Stimulated activated CD4-positive, alpha-beta T cell treated with anti-CD3 and anti-CD28 coated beads, Interleukin-2, amount 100 ng/mL, for 4 hours (primary cell): Measurements from ENCODE around the gene USP37.
A peak's percentile ranks its signal among the peaks of the same experiment; 100 is the strongest.
"Not testable (repeated sequence)": the region's sequence is repeated elsewhere in the genome, so short reads cannot be mapped to it uniquely, and the experiment has no call there.

Experiments used
- DNase-seq: peaks from one replicate; pipeline ENCODE4 v3.0.0-alpha.2; 2020; ENCODE audit warnings: low read depth

Gene USP37

DNA sequence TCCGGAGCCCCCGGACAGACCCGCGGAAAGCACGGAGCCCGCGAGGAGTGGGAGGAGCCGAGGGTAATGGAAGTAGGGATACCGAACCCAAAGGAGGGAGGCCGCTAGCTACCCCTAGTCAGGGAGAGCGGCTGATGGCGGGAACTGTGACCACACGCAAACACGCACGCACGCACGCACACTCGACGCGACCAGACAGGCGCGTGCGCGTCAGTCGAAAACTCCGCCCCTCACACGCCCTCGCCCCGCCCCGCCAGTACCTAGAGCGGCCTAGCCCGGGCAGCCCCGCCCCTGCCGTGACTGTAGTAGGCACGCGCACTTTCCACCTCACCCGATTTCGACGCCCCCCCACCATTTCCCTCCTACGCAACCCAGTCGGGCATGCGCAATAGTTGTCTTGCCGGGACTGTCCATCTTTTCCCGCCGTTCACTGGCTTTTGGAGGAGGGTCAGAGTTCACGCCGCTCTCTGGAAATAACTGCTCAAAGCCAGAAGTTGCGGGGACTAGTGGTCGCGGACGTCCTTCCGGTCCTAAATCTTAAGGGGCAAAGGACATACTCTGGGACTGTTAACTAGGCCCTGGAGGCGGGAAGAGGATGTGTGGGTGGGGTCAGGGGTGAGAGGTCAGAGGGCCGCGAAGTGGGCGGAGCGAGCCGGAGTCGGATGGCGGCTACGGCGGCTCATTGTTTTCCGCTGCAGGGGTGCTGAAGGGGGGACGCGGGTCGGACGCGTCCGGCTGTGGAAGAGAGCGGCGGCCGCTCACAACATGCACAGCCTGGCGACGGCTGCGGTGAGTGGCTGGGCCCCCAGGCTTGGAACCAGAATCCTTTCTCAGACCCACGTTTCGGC, at the start of gene USP37, which contains the start of gene CNOT9:
TSS of gene USP37 (minus strand) at position 162 of the 848 bp plus-strand sequence. CDS start 9,698 bp downstream, outside the sequence.
TSS of gene CNOT9 (plus strand) at position 650 of the 848 bp plus-strand sequence. CDS start at position 766, 116 bp downstream.
- peak; percentile 100 for DNase-seq

DNA sequence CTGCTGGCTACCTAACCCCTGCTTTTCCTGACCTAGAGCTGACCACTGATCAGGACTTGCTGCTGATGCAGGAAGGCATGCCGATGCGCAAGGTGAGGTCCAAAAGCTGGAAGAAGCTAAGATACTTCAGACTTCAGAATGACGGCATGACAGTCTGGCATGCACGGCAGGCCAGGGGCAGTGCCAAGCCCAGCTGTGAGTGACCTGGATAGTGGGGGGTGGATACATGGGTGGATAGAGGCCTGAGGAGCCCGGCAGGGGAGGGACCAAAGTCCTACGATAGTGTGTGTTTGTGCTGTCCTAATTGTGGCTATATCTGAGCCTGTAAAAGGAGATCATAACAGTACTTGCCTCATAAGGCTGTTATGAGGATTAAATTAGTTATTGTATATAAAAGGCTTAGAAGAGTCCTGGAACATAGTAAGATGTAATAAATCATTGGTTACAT, 47.7 kb upstream of the USP37 start:
- DNase-seq, result no peak

GRCh38 chr2:218607436-218608115, 39.4 kb upstream of the USP37 start, which contains the start of gene PLCD4:
PLCD4 (plus strand) TSS chr2:218607899; CDS start chr2:218615740, 7,841 bp downstream.
- DNase-seq, result no peak

DNA sequence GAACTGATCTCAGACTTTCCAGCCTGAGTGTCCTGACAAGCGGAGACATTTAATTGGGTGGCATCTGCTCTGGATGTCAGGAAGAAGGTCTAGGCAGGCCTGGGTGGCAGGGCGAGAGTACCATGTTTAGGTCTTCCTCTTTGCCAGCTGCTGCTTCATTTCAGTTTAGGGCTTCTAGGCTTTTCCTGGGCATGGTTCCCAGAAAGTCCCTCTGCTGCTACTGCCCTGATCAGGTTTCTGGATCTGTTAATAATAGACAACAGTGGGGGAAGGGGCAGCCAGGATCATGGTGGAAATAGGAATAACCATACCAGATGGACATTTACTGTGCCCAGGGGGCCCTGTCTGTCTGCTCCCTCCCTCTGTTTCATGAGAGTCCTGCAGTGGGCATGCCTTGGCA, 37.3 kb upstream of the USP37 start:
- no peak for DNase-seq

DNA sequence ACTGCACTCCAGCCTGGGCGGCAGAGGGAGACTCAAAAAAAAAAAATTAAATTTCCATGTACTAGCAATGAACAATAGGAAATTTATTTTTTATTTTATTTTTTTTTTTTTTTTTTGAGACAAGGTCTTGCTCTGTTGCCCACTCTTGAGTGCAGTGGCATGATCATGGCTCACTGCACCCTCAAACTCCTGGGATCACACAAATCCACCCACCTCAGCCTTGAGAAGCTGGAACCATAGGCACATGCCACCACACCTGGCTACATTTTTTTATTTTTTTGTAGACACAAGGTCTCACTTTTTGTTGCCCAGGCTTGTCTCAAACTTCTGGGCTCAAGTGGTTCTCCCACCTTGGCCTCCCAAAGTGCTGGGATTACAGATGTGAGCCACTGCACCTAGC, 17.4 kb upstream of the USP37 start:
- DNase-seq, result no peak

DNA sequence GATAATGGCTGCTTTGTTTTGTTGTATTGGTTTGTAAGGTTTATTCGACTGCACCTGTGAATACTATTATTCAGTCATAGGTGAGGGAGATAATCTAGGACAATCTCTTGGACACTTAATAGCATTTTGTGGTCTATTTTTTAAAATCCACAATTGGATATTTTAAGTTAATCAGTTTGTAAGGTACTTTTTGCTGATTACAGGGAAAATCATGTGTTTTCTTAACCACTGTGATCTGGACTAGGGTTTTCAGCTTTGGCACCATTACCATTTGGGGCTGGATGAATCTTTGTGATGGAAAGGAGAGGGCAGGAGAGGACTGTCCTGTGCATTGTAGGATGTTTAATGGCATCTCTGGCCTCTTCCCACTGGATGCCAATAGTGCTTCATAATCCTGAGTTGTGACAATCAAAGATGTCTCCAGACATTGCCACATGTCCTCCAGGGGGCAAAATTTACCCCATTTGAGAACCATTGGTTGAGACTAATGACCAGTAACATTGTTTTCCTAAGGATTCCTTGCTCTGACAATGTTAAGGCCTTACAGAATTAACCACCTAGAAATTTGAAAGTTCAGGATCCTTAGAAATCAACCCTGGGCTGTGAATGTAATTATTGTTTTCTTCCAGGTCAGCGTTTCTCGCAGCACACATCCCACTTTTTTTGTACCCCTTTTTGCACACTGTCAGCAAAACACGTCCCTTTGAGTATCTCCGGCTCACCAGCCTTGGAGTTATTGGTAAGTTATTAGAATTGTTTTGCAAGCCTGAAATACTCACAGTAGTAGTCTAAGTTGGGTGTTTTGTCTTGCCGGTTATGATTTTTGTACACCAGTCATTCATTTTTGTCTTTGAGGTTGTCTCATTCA, 16.1 kb upstream of the USP37 start:
- no peak for DNase-seq

DNA sequence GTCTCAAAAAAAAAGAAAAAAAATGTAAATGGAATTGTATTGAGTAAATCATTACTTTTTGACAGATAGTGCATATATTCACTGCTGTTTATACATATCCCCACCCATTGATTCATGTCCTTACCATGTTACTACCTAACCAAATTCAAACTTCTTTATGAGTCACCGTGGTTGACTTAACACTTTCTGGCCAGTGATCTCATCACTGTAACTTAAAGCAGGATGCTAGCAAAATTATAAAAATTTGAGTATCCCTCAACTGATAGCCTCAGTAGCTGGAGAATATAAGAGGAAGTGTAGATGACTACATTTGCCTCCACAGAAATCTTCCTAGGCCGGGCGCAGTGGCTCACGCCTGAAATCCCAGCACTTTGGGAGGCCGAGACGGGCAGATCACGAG, 13.9 kb upstream of the USP37 start:
- no peak for DNase-seq

DNA sequence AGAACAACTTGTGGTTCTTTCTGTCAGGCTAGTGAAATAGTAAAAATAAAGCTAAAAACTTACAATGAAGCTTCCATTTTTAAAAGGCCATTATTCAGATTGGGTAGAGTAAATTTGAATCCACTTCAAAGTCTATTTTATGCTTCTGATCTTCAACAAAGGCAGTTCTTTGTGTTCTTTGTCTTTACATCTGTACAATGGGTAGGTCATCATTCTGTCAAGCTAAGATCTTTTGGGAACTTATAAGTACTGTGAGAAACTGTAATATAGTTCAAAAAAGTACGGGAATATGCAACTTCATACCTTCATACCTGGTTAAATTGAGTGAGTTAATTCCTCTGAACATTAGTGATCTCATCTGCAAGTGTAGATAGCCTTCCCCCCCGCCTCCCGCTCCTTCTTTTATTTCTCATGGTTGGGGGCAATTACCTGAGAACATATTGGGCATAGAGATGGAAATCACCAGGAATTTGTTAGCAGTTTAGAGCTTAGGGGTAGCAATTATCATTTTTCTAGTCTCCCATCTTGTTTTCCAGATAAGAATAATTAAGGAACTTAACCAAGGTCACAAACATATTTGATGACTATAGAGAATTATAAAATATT, 10.2 kb upstream of the USP37 start:
- DNase-seq, result no peak

DNA sequence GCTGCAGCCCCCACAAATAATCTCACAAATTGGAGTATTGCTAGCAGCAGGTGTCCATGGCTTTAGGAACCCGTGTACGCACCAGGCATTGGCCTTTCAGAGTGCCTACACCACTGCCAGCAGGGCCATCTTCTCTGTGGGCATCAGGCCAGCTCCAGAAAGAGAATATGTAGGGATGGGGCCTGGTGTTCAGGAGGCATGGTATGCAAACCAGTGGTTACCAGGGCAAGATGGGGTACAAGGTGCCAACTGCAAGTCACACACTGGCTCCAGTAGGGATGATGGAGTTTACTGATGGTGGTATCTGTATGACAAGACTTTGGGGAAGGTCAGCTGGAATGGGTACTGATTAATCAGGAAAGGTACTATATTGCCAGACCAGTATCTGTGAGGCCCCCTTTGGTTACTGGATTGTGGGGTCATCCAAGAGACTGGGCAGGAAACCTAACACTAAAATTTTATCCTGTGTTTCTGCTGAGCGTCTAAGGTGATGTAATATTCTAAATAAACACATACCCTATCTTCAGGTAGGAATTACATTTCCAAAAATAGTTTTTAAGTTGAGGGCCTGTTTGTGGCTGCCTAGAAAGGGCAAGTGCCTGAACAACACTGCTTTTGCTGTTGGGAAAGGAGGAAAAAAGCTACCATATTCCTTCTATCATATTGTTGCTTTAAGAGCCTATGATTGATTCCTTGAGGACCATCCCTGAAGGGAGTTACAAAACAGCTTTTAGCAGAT, 9.5 kb upstream of the USP37 start:
- no peak for DNase-seq

DNA sequence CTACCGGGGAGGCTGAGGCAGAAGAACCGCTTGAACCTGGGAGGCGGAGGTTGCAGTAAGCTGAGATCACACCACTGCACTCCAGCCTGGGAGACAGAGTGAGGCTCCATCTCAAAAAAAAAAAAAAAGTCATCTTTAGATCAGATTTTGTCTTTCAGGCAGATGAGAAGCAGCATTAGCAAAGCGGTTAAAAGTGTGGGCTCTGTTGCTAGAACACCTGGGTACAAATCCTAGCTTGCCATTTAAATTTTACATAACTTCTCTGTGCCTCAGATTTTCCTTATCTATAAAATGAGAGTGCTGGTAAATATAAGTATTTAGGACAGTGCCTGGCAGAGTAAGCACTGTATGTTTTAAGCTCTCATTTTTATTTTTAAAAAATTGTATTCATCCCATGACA, 8.7 kb upstream of the USP37 start:
- no peak for DNase-seq

GRCh38 chr2:218570850-218571249, 2.7 kb upstream of the USP37 start:
- DNase-seq, result no peak

DNA sequence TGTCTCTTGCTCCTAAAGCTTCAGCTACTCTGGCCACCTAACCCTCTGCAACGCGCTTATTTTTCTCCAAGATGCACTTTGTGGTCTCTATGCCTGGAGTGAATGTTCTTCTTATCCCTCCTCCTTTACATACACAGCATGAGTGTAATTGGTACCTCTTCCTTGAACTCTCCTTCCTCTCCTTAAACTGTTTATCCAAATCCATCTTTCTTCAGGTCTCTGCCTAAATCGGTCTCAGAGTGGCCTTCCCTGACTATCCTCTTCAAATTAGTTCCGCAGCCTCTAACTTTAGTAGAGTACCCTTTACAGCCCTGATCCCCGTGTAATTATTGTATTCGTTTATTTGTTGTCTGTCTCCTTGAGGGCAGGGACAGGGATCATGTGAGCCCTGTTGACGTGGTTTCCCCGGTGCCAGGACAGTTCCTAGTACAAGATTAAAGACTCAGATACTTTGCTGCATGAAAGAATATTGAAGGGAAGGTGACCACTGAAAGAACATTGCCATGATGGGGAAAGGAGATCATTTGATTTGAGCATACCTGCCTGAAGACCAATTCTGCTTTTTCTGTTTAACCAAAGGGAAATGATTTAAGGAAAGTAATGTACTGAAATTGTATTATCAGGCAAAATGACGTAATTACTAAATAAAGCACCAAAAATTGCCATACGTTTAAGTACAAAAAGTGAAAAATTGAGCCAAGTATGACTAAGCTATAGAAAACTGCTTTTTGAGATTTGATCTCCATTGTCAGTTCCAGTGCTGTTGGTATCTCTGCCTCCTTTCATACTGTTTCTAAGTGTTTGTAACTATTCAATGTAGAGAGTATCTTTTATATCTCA, 1.7 kb upstream of the USP37 start:
- DNase-seq, result no peak

- DNase-seq, result peak; percentile 29
Measured at GRCh38 chr2:218569038-218569431, 884 bp upstream of the USP37 start.

DNA sequence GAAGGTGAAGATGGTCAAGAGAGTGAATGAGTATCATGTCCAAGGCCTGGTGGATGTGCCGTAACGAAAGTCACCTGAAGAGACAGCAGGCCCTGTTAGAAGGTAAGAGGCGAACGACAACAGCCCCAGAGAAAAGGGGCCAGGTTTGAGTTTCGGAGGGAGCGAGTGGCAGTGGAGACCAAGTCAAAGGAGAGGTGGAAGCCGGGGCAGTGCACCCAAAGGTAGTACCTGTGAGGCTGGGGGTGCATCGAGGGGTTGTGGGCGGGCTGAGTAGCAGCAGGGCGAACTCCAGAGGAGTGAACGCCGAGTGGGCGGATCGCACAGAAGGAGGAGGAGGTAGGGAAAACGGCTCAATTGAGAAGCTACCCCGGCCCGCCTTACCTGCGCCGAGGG, 358 bp downstream of the USP37 start:
- DNase-seq, result peak; percentile 73

DNA sequence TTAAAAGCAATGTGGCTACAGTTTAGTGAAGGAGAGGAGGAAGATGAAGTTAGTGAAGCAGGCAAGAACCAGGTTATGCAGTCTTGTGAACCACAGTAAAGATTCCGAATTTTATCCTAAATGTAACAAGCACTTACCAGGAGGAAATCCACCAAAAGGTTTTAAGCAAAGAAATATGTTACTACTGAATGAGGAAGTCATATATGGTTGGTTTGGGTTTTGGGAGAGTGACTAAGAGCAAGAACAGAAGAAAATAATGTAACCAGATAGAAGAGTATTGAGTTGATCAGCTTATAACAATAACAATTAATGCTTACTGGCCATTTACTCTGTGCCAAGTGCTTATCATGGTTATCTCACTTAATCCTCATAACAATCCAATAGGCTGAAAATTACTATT, 1.9 kb downstream of the USP37 start:
- DNase-seq, result no peak

DNA sequence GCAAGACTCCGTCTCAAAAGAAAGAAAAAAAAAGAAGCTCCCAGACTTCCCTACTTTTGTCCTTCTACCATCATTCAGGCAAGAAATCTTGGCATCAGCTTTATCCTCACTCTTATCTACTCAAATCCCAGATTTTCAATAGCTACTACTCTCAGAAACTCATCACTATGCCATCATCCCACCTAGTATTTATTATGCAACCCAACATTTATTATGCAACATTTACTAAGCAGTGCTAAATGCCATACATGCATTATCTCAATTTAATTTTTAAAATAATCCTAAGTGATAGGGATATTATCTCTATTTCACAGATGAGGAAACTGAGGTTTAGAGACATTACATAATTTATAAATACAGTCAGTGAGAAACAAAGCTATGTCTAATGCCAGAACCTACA, 4.1 kb downstream of the USP37 start:
- no peak for DNase-seq

GRCh38 chr2:218558986-218559385, 9.2 kb downstream of the USP37 start:
- DNase-seq, result no peak

- DNase-seq, result no peak
Measured at GRCh38 chr2:218557941-218558340, 10.2 kb downstream of the USP37 start.

- no peak for DNase-seq
Measured at GRCh38 chr2:218555527-218555926, 12.6 kb downstream of the USP37 start.

DNA sequence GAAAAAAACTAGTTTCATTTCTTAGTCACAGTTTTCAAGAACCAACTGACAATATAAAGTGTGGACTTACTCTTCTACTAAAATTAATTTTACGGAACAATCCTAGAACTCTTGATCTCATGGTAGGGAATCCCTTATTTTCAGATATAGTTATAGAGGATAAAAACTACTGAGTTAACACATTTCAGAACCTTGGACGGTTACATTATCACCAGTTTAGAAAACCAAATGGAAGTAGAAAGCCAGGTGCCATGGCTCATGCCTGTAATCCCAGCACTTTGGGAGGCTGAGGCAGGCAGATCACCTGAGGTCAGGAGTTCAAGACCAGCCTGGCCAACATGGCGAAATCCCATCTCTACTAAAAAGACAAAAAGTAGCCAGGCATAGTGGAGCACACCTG, 13.9 kb downstream of the USP37 start:
- DNase-seq, result not testable (repeated sequence)
